A673 (cell line): ENCODE data around the gene KCNIP1.

Source experiments
- CTCF ChIP-seq: fragments of 300-800, 200-600 bp; sonication (generic); conservative IDR thresholded peaks from 2 replicates; pipeline ENCODE4 v1.5.1; 2017; ENCODE audit warnings: low read depth, mild to moderate bottlenecking, antibody characterized with exemption, low read length, moderate library complexity, mixed read lengths
- EZH2 ChIP-seq: fragments of 200-600 bp; sonication (generic); IDR thresholded peaks from 2 replicates; pipeline ENCODE4 v1.6.1; 2017; ENCODE audit warnings: borderline replicate concordance, low read depth, mild to moderate bottlenecking, mixed read lengths, antibody characterized with exemption, low read length; ENCODE audit not compliant: poor library complexity, severe bottlenecking

GRCh38 chr5:170634256-170634990 lies 130.6 kb downstream of the KCNIP1 start:
- TF ChIP-seq CTCF (no peak), EZH2 (no peak)
